ENCODE measurements around the gene MDC1. TPM values are rescaled to one million over a fixed set of nuclear protein-coding genes. Genes with fewer than 3 reads are reported as not detected.

The MDC1 gene
- total RNA-seq, 1 experiment from 2014 or later = 46.6 TPM

DNA sequence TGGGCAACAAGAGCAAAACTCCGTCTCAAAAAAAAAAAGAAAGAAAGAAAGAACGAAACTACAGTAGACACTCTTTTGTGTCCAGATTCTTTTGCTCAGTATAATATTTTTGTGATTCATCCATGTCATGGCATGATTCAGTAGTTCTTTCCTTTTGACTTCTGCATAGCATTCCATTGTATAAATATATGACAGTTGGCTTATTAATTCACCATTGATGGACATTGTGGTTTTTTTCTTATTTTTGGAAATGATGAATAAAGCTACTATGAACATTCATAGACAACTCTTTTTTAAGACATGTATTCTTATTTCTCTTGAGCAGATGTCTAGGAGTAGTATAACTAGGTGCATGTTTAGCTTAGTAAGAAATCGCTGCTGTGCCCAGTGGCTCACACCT is 37.5 kb upstream of the MDC1 start:
- POLR2A ChIA-PET = interaction anchor here (0.6 kb wide), 1 partner anchor 31 kb away, joined by 6 read pairs; no protein-coding TSS in a partner anchor
- H3K27ac Mint-ChIP-seq (ENCODE audit: unreplicated experiment) = no peak overlapping the region
- no peaks in the 10 kb centered on the region for H3K9me3 ChIP-seq
- BruUV-seq (replicated peaks) = no TSS peak
- no peak overlapping the region for H3K4me3 Mint-ChIP-seq (ENCODE audit: unreplicated experiment)
- CTCF ChIA-PET = no interaction called here
- intact Hi-C loops (cut with micrococcal nuclease; ENCODE audit: unreplicated experiment) = no loop called here
- H3K36me3 ChIP-seq (ENCODE audit: control insufficient read depth, insufficient read depth, low read length) = no peaks in the 10 kb centered on the region
- peaks cover 2% of the 10 kb centered on the region for H3K36me3 Mint-ChIP-seq (ENCODE audit: insufficient read depth, unreplicated experiment)
- no peaks in the 10 kb centered on the region for H3K27me3 ChIP-seq (replicated peaks; ENCODE audit: control insufficient read depth, insufficient read depth, low read length)
- TF ChIP-seq, protein P1, sequence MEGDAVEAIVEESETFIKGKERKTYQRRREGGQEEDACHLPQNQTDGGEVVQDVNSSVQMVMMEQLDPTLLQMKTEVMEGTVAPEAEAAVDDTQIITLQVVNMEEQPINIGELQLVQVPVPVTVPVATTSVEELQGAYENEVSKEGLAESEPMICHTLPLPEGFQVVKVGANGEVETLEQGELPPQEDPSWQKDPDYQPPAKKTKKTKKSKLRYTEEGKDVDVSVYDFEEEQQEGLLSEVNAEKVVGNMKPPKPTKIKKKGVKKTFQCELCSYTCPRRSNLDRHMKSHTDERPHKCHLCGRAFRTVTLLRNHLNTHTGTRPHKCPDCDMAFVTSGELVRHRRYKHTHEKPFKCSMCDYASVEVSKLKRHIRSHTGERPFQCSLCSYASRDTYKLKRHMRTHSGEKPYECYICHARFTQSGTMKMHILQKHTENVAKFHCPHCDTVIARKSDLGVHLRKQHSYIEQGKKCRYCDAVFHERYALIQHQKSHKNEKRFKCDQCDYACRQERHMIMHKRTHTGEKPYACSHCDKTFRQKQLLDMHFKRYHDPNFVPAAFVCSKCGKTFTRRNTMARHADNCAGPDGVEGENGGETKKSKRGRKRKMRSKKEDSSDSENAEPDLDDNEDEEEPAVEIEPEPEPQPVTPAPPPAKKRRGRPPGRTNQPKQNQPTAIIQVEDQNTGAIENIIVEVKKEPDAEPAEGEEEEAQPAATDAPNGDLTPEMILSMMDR (IDR thresholded peaks at IDR 0.05; ENCODE audit: insufficient read depth in 1 of 2, low read depth in 1 of 2, low read length in 1 of 2, severe bottlenecking in 1 of 2, unreplicated experiment in 1 of 2) = no peak
- no peaks in the 10 kb centered on the region for H3K9me3 Mint-ChIP-seq (ENCODE audit: unreplicated experiment)
- DNase-seq = no peak
- H3K27me3 Mint-ChIP-seq (ENCODE audit: insufficient read depth, unreplicated experiment) = no peaks in the 10 kb centered on the region
- peaks cover 21% of the 10 kb centered on the region for H3K4me1 Mint-ChIP-seq (ENCODE audit: low read depth, unreplicated experiment)
- H3K4me3 ChIP-seq (ENCODE audit: low read depth, low read length) = no peak overlapping the region
- H3K4me1 ChIP-seq = peaks cover 16% of the 10 kb centered on the region

DNA sequence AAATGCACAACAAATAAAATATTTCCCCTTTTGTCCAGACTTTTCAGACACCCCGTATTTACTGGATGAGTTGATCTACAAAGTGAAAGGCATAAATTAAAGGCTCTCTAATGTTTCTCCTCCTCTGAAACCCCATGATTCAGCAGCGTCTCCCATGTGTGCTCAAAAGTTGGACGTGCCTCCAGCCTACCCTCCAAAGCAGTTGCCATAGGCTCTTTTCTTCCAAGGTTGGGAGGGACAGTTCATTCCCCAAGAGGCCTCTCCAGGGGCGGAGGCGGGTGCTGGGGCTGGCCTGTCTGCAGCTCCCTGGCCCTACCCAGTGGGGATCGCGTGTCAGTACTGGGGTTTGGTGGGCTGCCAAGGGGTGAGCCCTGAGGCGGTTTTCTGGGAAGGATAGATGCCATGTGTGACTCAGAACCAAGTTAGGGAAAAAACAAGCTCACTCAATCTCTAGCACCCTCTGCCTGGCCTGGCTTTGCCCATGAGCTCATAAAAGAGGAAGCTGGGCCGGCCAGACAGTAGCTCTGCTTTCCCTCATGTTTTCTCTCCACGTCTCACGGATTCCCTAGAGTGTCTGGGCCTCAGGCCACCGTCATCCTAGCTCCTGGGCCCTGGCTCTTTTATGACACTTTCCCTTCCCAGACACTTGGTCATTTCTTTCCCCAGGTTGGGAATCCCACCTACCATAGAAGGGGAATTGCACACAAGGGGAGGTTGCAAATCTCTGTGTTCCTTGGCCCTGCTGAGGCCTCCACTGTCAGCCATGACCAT is 35.3 kb upstream of the MDC1 start:
- Mint-ChIP-seq H3K27ac (ENCODE audit: unreplicated experiment) (peak overlapping the region; percentile 37), H3K9me3 (ENCODE audit: unreplicated experiment) (no peaks in the 10 kb centered on the region), H3K27me3 (ENCODE audit: insufficient read depth, unreplicated experiment) (no peaks in the 10 kb centered on the region), H3K36me3 (ENCODE audit: insufficient read depth, unreplicated experiment) (no peaks in the 10 kb centered on the region), H3K4me1 (ENCODE audit: low read depth, unreplicated experiment) (peaks cover 30% of the 10 kb centered on the region), H3K4me3 (ENCODE audit: unreplicated experiment) (no peak overlapping the region)
- peaks cover 21% of the 10 kb centered on the region for H3K4me1 ChIP-seq
- ChIA-PET POLR2A (no interaction called here), CTCF (no interaction called here)
- intact Hi-C loops (cut with micrococcal nuclease; ENCODE audit: unreplicated experiment) = no loop called here
- no peak overlapping the region for H3K4me3 ChIP-seq (ENCODE audit: low read depth, low read length)
- no TSS peak for BruUV-seq (replicated peaks)
- DNase-seq = no peak
- H3K36me3 ChIP-seq (ENCODE audit: control insufficient read depth, insufficient read depth, low read length) = no peaks in the 10 kb centered on the region
- no peaks in the 10 kb centered on the region for H3K9me3 ChIP-seq
- no peaks in the 10 kb centered on the region for H3K27me3 ChIP-seq (replicated peaks; ENCODE audit: control insufficient read depth, insufficient read depth, low read length)
- TF ChIP-seq, protein P1 (IDR thresholded peaks at IDR 0.05; ENCODE audit: insufficient read depth in 1 of 2, low read depth in 1 of 2, low read length in 1 of 2, severe bottlenecking in 1 of 2, unreplicated experiment in 1 of 2) = no peak

DNA sequence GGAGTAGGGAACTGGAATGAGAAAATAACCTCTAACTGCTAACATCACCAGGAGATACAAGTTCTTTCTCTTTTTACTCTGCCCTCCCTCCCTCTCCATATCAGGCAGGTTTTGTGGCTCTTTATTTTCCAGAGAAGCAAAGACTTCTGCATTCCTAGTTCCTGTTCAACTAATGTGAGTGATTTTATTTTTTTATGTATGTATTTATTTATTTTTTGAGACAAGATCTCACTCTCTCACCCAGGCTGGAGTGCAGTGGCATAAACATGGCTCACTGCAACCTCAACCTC is 33.2 kb upstream of the MDC1 start:
- Mint-ChIP-seq H3K27me3 (ENCODE audit: insufficient read depth, unreplicated experiment) (no peaks in the 10 kb centered on the region), H3K9me3 (ENCODE audit: unreplicated experiment) (no peaks in the 10 kb centered on the region), H3K4me3 (ENCODE audit: unreplicated experiment) (no peak overlapping the region), H3K36me3 (ENCODE audit: insufficient read depth, unreplicated experiment) (no peaks in the 10 kb centered on the region), H3K4me1 (ENCODE audit: low read depth, unreplicated experiment) (peaks cover 30% of the 10 kb centered on the region), H3K27ac (ENCODE audit: unreplicated experiment) (peak overlapping the region; percentile 90)
- no peak for DNase-seq
- no peak overlapping the region for H3K4me3 ChIP-seq (ENCODE audit: low read depth, low read length)
- H3K27me3 ChIP-seq (replicated peaks; ENCODE audit: control insufficient read depth, insufficient read depth, low read length) = no peaks in the 10 kb centered on the region
- ChIA-PET POLR2A (no interaction called here), CTCF (no interaction called here)
- H3K4me1 ChIP-seq = peaks cover 22% of the 10 kb centered on the region
- no TSS peak for BruUV-seq (replicated peaks)
- intact Hi-C loops (cut with micrococcal nuclease; ENCODE audit: unreplicated experiment) = no loop called here
- TF ChIP-seq, protein P1 (IDR thresholded peaks at IDR 0.05; ENCODE audit: insufficient read depth in 1 of 2, low read depth in 1 of 2, low read length in 1 of 2, severe bottlenecking in 1 of 2, unreplicated experiment in 1 of 2) = no peak
- no peaks in the 10 kb centered on the region for H3K36me3 ChIP-seq (ENCODE audit: control insufficient read depth, insufficient read depth, low read length)
- no peaks in the 10 kb centered on the region for H3K9me3 ChIP-seq

Data from Caco-2 (cell line).